NB4 (cell line): ENCODE results near the gene DAB1.

ENCODE experiments used
- DNase-seq: peaks from one replicate; pipeline ENCODE4 v3.0.0; 2010; ENCODE audit warnings: low read depth
- H3K4me3 ChIP-seq: one replicate; pipeline ENCODE4 v1.5.1; 2011; ENCODE audit warnings: mild to moderate bottlenecking, low read depth, low read length, moderate library complexity
- MYC ChIP-seq: IDR thresholded peaks from 2 replicates; pipeline ENCODE4 v1.6.1; 2011; ENCODE audit warnings: low read depth, low read length
- POLR2A ChIP-seq: IDR thresholded peaks from 2 replicates; pipeline ENCODE4 v1.6.1; 2011; ENCODE audit warnings: mild to moderate bottlenecking; ENCODE audit not compliant: insufficient read length; ENCODE audit errors: extremely low read depth
- TF ChIP-seq, protein P1 (sequence below): IDR thresholded peaks from 2 replicates; pipeline ENCODE4 v1.6.1; 2011; ENCODE audit warnings: low read depth, low read length
- TF ChIP-seq, protein P2 (sequence below): IDR thresholded peaks from one replicate; pipeline ENCODE4 v1.5.1; 2012; ENCODE audit warnings: low read depth, low read length

Gene DAB1

DNA sequence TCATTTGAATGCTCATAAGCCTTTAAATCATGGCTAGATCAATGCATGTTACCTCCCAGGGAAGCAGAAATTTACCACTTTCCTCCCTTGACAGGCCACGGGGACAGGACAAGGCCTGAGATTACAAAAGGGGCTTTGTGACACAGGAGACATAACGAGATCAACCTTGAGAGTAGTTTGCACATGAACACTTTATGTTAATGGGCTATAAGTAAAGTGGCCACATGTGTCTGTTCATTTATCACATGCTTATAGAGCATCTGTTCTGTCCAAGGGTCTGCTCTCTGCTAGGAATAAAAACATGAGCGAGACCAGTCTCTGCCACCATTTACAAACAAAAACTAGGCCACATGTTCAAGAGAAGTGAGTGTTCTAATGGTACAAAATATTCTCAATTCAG lies 314.0 kb downstream of the DAB1 start:
- DNase-seq = no peak
- H3K4me3 ChIP-seq = no peak overlapping the region

DNA sequence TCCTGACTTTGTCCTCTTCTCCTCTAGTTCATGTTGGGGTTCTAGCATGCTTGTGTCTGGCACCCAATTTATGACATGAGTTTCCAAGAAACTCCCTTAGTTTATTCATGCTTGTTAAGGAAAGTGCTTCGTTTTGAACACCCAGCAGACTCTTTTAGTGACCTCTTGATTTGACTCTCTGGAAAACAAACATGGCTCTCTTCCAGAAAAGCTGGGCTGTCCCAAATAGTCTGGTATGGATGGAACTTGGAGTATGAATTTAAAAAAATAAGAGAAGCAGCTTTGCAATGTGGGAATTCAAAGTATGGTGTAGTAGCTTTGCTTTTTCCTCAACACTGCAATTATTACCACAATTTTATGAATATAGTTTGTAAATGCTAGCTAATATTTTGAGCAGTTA lies 314.6 kb downstream of the DAB1 start:
- DNase-seq = no peak
- TF ChIP-seq, protein P1, sequence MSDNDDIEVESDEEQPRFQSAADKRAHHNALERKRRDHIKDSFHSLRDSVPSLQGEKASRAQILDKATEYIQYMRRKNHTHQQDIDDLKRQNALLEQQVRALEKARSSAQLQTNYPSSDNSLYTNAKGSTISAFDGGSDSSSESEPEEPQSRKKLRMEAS = no peak
- TF ChIP-seq, protein P2, sequence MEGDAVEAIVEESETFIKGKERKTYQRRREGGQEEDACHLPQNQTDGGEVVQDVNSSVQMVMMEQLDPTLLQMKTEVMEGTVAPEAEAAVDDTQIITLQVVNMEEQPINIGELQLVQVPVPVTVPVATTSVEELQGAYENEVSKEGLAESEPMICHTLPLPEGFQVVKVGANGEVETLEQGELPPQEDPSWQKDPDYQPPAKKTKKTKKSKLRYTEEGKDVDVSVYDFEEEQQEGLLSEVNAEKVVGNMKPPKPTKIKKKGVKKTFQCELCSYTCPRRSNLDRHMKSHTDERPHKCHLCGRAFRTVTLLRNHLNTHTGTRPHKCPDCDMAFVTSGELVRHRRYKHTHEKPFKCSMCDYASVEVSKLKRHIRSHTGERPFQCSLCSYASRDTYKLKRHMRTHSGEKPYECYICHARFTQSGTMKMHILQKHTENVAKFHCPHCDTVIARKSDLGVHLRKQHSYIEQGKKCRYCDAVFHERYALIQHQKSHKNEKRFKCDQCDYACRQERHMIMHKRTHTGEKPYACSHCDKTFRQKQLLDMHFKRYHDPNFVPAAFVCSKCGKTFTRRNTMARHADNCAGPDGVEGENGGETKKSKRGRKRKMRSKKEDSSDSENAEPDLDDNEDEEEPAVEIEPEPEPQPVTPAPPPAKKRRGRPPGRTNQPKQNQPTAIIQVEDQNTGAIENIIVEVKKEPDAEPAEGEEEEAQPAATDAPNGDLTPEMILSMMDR = no peak
- no peak for TF ChIP-seq MYC
- no peak for TF ChIP-seq POLR2A

More for the DNA sequence above, 314.0 kb downstream of the DAB1 start:
- TF ChIP-seq, protein P2 = no peak
- TF ChIP-seq, protein P1 = no peak
- TF ChIP-seq POLR2A (no peak), MYC (no peak)

DNA sequence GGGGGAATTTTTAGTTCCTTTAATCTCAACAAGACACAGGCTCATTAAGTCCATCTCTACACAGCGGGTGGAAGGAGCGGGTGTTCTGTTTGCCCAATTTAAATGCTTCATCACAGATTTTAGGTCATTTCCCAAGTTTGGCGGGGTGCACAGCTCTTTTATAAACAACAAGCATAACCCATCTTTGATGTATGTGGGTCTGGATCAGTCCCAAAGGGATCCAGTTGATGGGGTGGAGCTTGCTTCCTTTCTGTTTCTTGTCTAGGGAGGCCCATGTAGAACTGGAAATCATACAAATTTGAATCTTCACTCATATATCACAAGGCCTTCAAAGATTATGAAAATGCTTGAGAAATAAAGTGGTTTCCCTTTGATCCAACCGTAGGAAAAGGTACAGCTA lies 317.6 kb downstream of the DAB1 start:
- TF ChIP-seq, protein P2 = no peak
- no peak for TF ChIP-seq MYC
- no peak for DNase-seq
- no peak overlapping the region for H3K4me3 ChIP-seq

More for the DNA sequence above, 314.6 kb downstream of the DAB1 start:
- H3K4me3 ChIP-seq = no peak overlapping the region

DNA sequence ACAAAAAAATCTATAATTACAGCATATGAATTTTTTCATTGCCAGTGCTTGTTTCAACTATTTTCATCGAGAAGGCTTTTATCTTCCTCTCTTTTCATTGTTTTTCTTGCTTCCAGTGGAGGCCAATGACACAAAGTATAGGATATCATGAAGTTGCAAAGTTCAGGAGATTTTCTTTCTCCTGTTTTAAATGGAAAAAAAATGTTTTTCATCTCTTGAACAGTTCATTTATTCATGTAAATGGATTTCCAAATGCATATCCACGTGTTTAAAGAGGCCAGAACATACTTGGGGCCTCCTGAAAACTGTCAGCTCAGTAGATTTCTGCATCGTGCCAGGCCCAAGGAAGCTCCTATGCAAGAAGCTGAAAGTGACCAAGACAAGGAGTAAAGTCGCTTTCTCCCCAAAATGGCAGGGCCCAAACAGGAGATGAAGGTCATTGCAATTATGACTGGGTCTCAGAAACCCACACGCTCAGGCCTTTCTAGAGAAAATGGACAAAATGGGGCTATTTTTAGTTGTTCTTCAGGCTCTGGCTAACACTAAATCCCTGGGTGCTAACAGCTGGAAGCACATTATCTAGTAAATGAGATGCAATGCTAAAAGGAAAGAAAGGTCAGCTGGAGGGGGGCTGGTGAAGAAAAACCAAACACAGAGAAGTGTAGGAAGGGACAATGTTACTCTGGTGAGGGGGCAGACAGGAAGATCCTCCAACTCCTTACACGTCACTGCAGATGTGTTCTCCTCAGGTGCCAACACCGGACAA lies 321.1 kb downstream of the DAB1 start:
- no peak overlapping the region for H3K4me3 ChIP-seq
- TF ChIP-seq POLR2A = no peak
- no peak for DNase-seq

DNA sequence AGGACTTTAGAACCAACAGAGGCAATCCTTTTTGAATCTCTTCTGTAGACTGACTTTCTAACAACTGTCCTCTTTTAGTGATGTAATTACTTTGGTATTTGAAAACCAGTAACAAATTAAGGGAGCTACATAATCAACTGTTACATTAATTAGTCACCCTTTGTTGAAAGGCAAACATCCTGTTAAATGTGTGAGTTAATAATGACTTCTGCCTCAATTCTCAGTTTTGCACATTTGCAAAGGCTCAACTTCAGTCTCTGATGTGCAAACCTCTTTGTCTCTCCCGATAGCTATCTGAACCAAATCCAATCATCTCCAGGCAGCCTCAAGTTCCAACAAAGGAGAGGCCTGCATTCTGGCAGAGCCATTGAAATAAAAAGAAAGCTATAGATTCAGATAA lies 322.7 kb downstream of the DAB1 start:
- DNase-seq = no peak
- H3K4me3 ChIP-seq = no peak overlapping the region
- no peak for TF ChIP-seq MYC

DNA sequence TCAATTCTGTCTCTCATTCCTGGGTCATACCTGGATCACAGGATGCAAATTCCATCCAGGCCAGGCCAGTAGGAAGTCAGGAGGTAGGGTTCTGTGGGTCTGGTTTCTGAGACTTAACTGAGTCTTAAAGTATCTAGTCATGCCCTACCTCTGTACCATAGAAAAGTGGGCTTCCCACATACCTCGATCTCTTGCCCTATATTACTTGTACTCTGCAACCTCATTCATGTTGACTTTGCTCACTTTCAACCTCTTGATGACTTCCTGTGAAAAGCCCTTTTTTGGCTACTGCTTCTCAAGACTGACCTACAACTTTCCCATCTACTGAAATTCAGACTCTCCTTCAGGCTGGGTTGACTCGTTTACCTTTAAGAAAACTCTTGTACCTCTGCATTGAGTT lies 329.1 kb downstream of the DAB1 start:
- no peak for DNase-seq
- no peak for TF ChIP-seq MYC
- TF ChIP-seq, protein P2 = no peak
- TF ChIP-seq POLR2A = no peak
- TF ChIP-seq, protein P1 = no peak
- H3K4me3 ChIP-seq = no peak overlapping the region

DNA sequence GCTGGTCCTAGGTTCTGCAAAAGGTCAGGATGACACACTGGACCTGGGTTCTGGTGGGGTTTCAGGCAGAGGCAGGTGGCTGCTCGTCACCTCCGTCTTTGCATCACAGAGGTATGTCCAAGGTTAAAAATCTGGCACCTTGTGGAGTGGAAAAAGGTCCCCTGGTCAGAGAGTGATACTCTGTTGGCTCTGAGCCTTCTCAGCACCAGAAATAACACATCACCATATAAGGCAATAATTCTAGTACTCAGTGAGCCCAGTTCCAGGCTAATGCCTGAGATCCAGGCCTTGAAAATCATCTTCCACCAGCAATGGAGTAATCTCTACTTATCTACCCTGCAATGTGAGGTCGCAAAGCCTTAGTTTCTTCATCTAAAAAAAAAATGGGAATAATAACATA lies 330.7 kb downstream of the DAB1 start:
- no peak for DNase-seq
- TF ChIP-seq POLR2A = no peak
- no peak for TF ChIP-seq MYC
- TF ChIP-seq, protein P2 = no peak
- TF ChIP-seq, protein P1 = no peak

More for the DNA sequence above, 330.7 kb downstream of the DAB1 start:
- no peak overlapping the region for H3K4me3 ChIP-seq
